Calu3 (cell line): ENCODE data around the gene UBB. TPM values are rescaled to one million over a fixed set of nuclear protein-coding genes. Genes with fewer than 3 reads are reported as not detected.

Source experiments
- BruUV-seq: library from RNA; stranded (reverse); fragments of 400-500 nt; replicated peaks from 2 replicates; lab custom pipeline; 2021; lab: Mats Ljungman, UMichigan
- CTCF ChIA-PET: fragments of 300-600 bp; sonication (Branson Sonifier 250); formaldehyde crosslinking; loops from one replicate; lab custom pipeline; 2022; ENCODE audit warnings: antibody characterized with exemption; lab: Charles Lee
- DNase-seq: peaks from one replicate; pipeline ENCODE4 v3.0.0; 2022
- H3K27ac Mint-ChIP-seq: one replicate; pipeline ENCODE4 v1.8.0; 2022; ENCODE audit warnings: mixed read lengths; ENCODE audit not compliant: unreplicated experiment
- H3K27me3 Mint-ChIP-seq: one replicate; pipeline ENCODE4 v1.8.0; 2022; ENCODE audit warnings: mixed read lengths; ENCODE audit not compliant: unreplicated experiment
- H3K36me3 Mint-ChIP-seq: one replicate; pipeline ENCODE4 v1.8.0; 2022; ENCODE audit warnings: mild to moderate bottlenecking, moderate library complexity, mixed read lengths; ENCODE audit not compliant: insufficient read depth, unreplicated experiment
- H3K4me1 Mint-ChIP-seq: one replicate; pipeline ENCODE4 v1.8.0; 2022; ENCODE audit warnings: mild to moderate bottlenecking, low read depth, mixed read lengths; ENCODE audit not compliant: unreplicated experiment
- H3K4me3 Mint-ChIP-seq: one replicate; pipeline ENCODE4 v1.8.0; 2022; ENCODE audit warnings: mild to moderate bottlenecking, low read depth, moderate library complexity, mixed read lengths; ENCODE audit not compliant: unreplicated experiment
- H3K9me3 Mint-ChIP-seq: one replicate; pipeline ENCODE4 v1.8.0; 2022; ENCODE audit warnings: low read depth, mixed read lengths; ENCODE audit not compliant: unreplicated experiment
- CTCF ChIP-seq: fragments of 200-600 bp; IDR thresholded peaks from one replicate; pipeline ENCODE4 v1.8.0; 2022; ENCODE audit warnings: antibody characterized with exemption; ENCODE audit not compliant: unreplicated experiment
- intact Hi-C: fragments of 100-400 bp; cut with micrococcal nuclease; formaldehyde crosslinking; loops from one replicate; pipeline ENCODE4 v1.10.0; 2022; ENCODE audit not compliant: unreplicated experiment
- total RNA-seq: library from RNA; stranded (reverse); gene quantifications from 2 replicates; pipeline ENCODE4 v1.2.3, GENCODE V29; 2022

Gene UBB
- total RNA-seq, 1 experiment from 2014 or later: 1,004 TPM

- no peak for TF ChIP-seq CTCF
- no peaks in the 10 kb centered on the region for H3K27me3 Mint-ChIP-seq
- intact Hi-C loops: no loop called here
- no peak overlapping the region for H3K27ac Mint-ChIP-seq
- H3K4me3 Mint-ChIP-seq: no peak overlapping the region
- DNase-seq: no peak
- CTCF ChIA-PET: no interaction called here
- no peaks in the 10 kb centered on the region for H3K36me3 Mint-ChIP-seq
- BruUV-seq: no TSS peak
- H3K4me1 Mint-ChIP-seq: peaks cover 12% of the 10 kb centered on the region
- peaks cover 2% of the 10 kb centered on the region for H3K9me3 Mint-ChIP-seq
These were observed 6.5 kb upstream of the UBB start for GRCh38 chr17:16374146-16374938.

- Mint-ChIP-seq H3K27ac (no peak overlapping the region), H3K36me3 (peaks cover 26% of the 10 kb centered on the region), H3K9me3 (no peaks in the 10 kb centered on the region), H3K27me3 (no peaks in the 10 kb centered on the region), H3K4me3 (no peak overlapping the region), H3K4me1 (peaks cover 19% of the 10 kb centered on the region)
- no TSS peak for BruUV-seq
- CTCF ChIA-PET: interaction anchor here (1.7 kb wide), 1 partner anchor 14 kb away, joined by 8 read pairs; no protein-coding TSS in a partner anchor
- DNase-seq: peak; percentile 33
- no peak for TF ChIP-seq CTCF
- intact Hi-C loops: no loop called here
These were observed 3.0 kb upstream of the UBB start for GRCh38 chr17:16377941-16378341.

GRCh38 chr17:16378636-16379282 is 2.1 kb upstream of the UBB start:
- BruUV-seq: no TSS peak
- intact Hi-C loops: no loop called here
- CTCF ChIA-PET: interaction anchor here (1.7 kb wide), 1 partner anchor 15 kb away, joined by 8 read pairs; no protein-coding TSS in a partner anchor
- Mint-ChIP-seq H3K36me3 (peaks cover 33% of the 10 kb centered on the region), H3K27me3 (no peaks in the 10 kb centered on the region), H3K4me3 (peak overlapping the region; percentile 32), H3K4me1 (peaks cover 20% of the 10 kb centered on the region), H3K9me3 (no peaks in the 10 kb centered on the region), H3K27ac (peak overlapping the region; percentile 78)
- DNase-seq: peak; percentile 53
- no peak for TF ChIP-seq CTCF

- H3K27ac Mint-ChIP-seq: no peak overlapping the region
- CTCF ChIA-PET: interaction anchor here (1.7 kb wide), 1 partner anchor 16 kb away, joined by 8 read pairs; no protein-coding TSS in a partner anchor
- no TSS peak for BruUV-seq
- H3K9me3 Mint-ChIP-seq: no peaks in the 10 kb centered on the region
- DNase-seq: no peak
- intact Hi-C loops: no loop called here
- no peak overlapping the region for H3K4me3 Mint-ChIP-seq
- peaks cover 20% of the 10 kb centered on the region for H3K4me1 Mint-ChIP-seq
- no peaks in the 10 kb centered on the region for H3K27me3 Mint-ChIP-seq
- peaks cover 33% of the 10 kb centered on the region for H3K36me3 Mint-ChIP-seq
- no peak for TF ChIP-seq CTCF
These were observed 1.2 kb upstream of the UBB start for GRCh38 chr17:16379654-16380053.
